IPS DF 6.9 (cell line): ENCODE data around the gene DAP.

ENCODE experiments used
- DNase-seq: peaks from one replicate; pipeline ENCODE4 v3.0.0-alpha.2; 2013; ENCODE audit warnings: low read depth, low spot score
- H3K27ac ChIP-seq: one replicate; pipeline ENCODE4 v1.5.1; 2013; ENCODE audit warnings: low read length, control low read depth
- H3K27me3 ChIP-seq: 2 replicates; pipeline ENCODE4 v1.6.1; 2013; ENCODE audit warnings: mild to moderate bottlenecking, low read length; ENCODE audit not compliant: control insufficient read depth, insufficient read depth
- H3K36me3 ChIP-seq: 2 replicates; pipeline ENCODE4 v1.6.1; 2013; ENCODE audit warnings: low read length; ENCODE audit not compliant: control insufficient read depth, insufficient read depth
- H3K4me1 ChIP-seq: 2 replicates; pipeline ENCODE4 v1.6.1; 2013; ENCODE audit warnings: low read length; ENCODE audit not compliant: control insufficient read depth, insufficient read depth
- H3K4me3 ChIP-seq: 2 replicates; pipeline ENCODE4 v1.5.1; 2013; ENCODE audit warnings: mild to moderate bottlenecking, low read length
- H3K9me3 ChIP-seq: 2 replicates; pipeline ENCODE4 v1.6.1; 2013; ENCODE audit warnings: low read length, inconsistent platforms; ENCODE audit not compliant: control insufficient read depth, insufficient read depth
- WGBS: extraction: QIAGEN DNeasy Blood & Tissue Kit; methylation state at CpG from one replicate; pipeline ENCODE4 v1.1.7; 2013; ENCODE audit warnings: mixed read lengths, missing lambda C conversion rate; ENCODE audit not compliant: insufficient read length, insufficient coverage; 5-methylcytosine and 5-hydroxymethylcytosine counted together

Gene DAP

DNA sequence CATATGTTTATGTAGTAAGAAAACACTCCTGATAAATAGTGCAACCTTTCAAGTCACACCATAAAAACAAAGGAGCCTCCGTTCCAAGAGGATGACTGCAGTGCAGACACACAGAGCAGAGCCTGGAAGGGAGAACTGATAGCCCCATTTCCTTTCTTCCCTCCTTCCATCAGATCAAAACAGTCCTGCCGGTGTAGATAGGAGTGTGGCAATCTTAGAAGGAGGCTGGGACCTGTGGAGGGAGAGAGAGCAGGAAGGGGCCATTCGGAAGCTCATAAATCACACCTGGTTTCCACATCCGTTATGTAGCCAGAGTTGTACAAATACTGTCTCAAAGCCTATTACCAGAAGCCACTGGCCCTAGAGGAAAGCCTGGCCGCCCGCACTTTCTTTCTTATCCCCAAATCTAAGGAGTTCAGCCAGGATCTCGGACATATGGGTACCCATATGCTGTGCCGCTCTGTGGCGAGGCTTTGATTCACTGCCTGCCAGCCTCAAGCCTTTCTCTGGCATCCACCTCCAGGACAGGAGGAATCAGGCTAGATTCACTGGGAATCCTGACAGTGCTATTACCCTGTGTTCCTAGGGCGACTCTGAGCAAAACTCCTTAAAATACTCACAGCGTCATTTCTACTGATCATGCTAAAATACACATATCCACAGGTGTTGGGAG is 26.9 kb downstream of the DAP start:
- H3K27ac ChIP-seq = no peak overlapping the region
- H3K27me3 ChIP-seq = no peaks in the 10 kb centered on the region
- H3K4me1 ChIP-seq = no peaks in the 10 kb centered on the region
- H3K9me3 ChIP-seq = no peaks in the 10 kb centered on the region
- DNase-seq = no peak
- H3K4me3 ChIP-seq = no peak overlapping the region
- H3K36me3 ChIP-seq = no peaks in the 10 kb centered on the region; the same call in 1 of the 2 replicates
- no CpG with 5 or more reads among the region's 11 CpGs for WGBS

DNA sequence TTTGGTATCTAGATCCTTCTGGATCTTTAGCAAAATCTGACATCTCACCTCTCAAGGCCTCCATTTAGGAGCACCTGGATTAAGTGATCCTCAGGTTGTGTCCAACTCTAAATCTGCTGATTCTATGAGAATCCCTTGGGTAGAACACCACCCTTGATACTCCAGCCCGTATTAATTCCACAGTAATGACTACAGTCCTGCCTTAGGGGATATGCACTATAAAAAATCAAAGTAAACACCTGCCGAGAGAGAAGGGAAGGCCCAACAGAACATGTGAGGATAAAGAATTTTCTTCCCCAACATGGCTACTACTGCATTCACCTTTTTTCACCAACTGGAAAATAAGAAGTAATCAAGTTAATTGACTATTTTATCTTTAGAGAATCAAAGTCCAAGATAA is 27.6 kb downstream of the DAP start:
- no peak for DNase-seq
- H3K27ac ChIP-seq = no peak overlapping the region
- H3K9me3 ChIP-seq = no peaks in the 10 kb centered on the region
- no peaks in the 10 kb centered on the region; the same call in 1 of the 2 replicates for H3K36me3 ChIP-seq
- no CpG with 5 or more reads among the region's 2 CpGs for WGBS
- no peak overlapping the region for H3K4me3 ChIP-seq
- no peaks in the 10 kb centered on the region for H3K27me3 ChIP-seq
- H3K4me1 ChIP-seq = no peaks in the 10 kb centered on the region

DNA sequence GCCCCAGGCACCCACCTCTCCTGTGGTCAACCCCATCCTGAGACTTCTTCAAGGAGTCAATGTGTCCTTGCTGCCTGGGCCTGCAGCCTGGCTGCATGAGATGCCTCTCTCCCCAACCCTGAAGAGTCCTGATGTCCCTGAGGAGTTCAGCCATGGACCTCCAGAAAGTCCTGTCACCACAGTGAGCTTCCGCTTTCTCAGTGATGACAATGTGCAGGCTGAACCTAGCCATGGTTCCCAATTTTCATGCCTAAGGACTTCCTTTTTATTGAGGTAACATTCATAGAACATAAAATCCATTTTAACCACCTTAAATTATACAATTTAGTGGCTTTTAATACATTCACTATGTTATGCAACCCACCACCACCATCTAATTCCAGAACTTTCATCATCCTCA is 29.1 kb downstream of the DAP start:
- Histone ChIP-seq H3K4me1 (no peaks in the 10 kb centered on the region), H3K9me3 (no peaks in the 10 kb centered on the region), H3K36me3 (no peaks in the 10 kb centered on the region; the same call in 1 of the 2 replicates), H3K4me3 (no peak overlapping the region), H3K27me3 (no peaks in the 10 kb centered on the region), H3K27ac (no peak overlapping the region)
- DNase-seq = no peak
- no CpG with 5 or more reads among the region's 1 CpG for WGBS

DNA sequence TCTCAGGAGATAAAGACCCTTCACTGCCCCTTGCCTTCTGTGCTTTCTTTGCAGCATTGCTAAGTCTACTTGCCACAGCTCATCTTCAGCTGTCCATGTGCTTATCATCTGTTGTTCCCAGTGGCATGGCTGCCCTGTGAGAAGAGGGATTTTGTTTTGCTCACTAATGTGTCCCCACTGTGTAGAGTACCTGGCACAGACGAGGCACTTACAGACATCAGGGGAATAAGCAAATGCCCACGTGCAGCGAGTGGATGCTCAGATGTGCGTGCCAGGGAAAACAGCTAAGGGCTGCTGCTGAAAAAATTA is 31.0 kb downstream of the DAP start:
- Histone ChIP-seq H3K4me1 (no peaks in the 10 kb centered on the region; the same call in 1 of the 2 replicates), H3K4me3 (no peak overlapping the region), H3K27me3 (no peaks in the 10 kb centered on the region), H3K27ac (no peak overlapping the region), H3K9me3 (no peaks in the 10 kb centered on the region), H3K36me3 (no peaks in the 10 kb centered on the region; the same call in 1 of the 2 replicates)
- DNase-seq = no peak
- no CpG with 5 or more reads among the region's 4 CpGs for WGBS

DNA sequence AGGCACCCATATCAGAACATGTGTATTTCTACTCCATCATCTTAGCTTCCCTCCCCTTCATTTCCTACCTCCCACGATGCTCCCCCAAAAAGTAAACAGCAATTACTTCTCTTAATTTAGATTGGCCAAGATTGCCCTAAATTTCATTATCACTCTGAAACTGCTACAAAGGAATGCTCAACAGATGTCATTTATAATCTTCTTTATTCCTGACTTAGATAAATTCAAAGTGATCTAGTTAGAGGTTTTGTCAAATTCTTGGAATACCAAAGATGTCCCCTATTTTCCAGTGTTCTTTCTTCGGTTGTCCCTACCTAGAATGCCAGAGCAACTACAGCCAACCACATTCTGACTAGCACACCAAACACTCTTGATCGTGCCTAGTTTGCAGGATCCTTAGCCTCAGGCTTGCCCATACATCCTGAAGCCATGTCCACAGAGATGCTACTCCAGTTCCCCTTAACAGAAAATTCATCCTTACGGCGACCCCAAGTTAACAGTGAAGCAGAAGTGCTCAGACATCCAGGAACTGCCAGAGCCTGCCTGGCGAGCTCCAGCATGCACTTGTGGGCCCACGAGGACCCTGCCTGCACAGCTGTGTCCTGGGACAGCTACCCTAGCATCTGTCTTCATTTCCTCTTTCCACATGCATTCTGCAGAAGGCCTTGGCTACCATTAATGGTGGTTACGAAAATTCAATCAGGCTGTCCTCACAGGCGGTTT is 31.6 kb downstream of the DAP start:
- Histone ChIP-seq H3K4me3 (no peak overlapping the region), H3K9me3 (no peaks in the 10 kb centered on the region), H3K36me3 (no peaks in the 10 kb centered on the region; the same call in 1 of the 2 replicates), H3K27me3 (no peaks in the 10 kb centered on the region), H3K4me1 (no peaks in the 10 kb centered on the region; the same call in 1 of the 2 replicates), H3K27ac (no peak overlapping the region)
- DNase-seq = no peak
- no CpG with 5 or more reads among the region's 9 CpGs for WGBS

DNA sequence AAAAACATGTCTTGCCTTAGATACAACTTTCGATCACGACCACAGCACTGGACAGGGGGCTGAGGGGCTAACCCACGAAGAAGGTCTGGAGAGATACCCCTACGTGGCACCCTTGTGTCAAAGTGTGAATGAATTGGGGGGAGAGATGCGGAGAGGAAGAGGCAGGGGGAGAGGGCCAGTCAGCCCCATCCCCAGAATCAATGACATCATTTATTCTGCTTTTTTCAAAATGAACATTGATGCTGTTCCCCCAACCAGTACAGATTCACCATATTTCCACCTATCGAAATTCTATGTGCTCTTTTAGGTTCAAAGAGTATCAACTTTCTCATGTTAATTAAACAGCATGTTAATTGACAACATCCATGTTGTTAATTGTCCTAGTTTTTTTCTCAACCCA is 32.4 kb downstream of the DAP start:
- Histone ChIP-seq H3K9me3 (no peaks in the 10 kb centered on the region), H3K4me3 (no peak overlapping the region), H3K27ac (no peak overlapping the region), H3K4me1 (no peaks in the 10 kb centered on the region; the same call in 1 of the 2 replicates), H3K27me3 (no peaks in the 10 kb centered on the region), H3K36me3 (no peaks in the 10 kb centered on the region; the same call in 1 of the 2 replicates)
- no CpG with 5 or more reads among the region's 6 CpGs for WGBS
- no peak for DNase-seq

DNA sequence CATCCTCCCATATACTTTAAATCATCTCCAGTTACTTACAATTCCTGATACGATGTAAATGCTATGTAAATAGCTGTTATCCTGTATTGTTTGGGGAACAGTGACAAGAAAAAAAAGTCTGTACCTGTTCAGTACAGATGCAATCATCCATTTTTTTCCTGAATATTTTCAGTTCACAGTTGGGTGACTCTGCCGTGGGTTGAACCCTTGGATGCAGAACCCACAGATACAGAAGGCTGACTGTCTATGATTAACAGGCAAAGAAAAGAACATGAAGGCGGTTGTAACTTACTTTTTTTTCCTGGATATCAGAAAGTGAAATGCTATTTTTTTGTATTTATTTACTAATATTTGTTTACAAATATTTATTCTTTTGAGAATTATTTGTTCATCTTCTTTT is 33.2 kb downstream of the DAP start:
- Histone ChIP-seq H3K36me3 (no peaks in the 10 kb centered on the region; the same call in 1 of the 2 replicates), H3K27me3 (no peaks in the 10 kb centered on the region), H3K9me3 (no peaks in the 10 kb centered on the region), H3K4me3 (no peak overlapping the region), H3K4me1 (no peaks in the 10 kb centered on the region; the same call in 1 of the 2 replicates), H3K27ac (no peak overlapping the region)
- no CpG with 5 or more reads among the region's 3 CpGs for WGBS
- no peak for DNase-seq

DNA sequence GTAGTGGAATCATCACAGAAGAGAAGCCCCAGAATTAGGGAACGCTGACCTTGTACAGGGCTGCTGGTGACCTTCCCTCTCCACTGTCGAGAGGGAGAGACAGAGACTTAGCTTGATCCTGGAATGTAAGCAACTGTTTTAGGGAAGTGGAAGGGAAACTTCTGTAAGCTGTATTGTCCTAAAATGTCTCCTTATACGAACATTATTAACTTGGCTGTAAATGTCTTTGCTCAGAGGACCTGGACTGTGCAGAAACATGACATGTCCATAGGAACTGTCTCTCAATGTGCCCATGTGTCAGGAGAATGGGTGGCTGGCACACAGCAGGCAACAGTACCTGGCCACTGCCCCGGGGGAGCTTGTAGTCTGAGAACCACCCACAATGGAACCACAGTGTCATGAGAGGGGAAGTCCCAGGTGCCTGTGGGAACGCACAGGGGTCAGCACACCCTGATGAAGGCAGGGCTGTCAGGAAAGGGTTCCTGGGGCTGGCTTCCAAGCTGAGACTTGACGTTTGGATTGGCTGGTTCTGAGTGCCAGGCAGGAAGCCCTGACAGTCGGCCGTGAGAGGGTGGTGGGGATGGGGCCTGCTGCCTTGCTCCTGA is 34.0 kb downstream of the DAP start:
- no peaks in the 10 kb centered on the region; the same call in 1 of the 2 replicates for H3K4me1 ChIP-seq

DNA sequence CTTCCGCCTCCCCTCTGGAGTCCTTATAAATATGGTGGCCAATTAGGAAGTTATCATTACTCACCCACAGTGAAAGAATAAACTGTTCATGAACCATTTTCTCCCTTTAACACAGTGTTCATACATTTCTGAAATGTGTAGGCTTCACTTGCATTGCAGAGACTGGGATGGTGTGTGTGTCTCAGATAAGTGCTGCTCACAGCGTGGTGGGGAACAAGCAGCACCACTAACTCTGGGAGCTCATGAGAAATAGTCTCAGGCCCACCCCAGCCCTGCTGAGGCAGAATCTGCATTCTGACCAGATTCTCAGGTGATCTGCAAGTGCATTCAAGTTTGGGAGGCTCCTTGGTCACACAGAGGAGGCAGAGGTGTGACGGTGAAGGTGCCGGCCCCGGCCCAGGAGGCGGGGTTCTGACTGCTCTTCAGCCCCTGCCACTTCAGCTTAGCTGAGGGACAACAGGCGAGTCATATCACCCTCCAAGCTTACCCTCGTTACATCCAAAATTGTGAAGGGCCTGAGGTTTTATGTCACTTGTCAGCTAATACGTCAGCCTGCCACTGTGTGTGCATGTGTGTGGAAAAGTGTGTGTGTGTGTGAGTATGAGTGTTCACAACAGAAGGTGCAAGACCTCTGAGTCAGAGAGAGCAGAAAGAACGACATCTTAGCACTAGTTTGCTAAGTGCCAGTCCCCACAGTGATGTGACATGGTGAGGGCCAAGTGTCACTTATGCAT is 34.7 kb downstream of the DAP start:
- no CpG with 5 or more reads among the region's 10 CpGs for WGBS
- no peak overlapping the region for H3K27ac ChIP-seq
- H3K4me1 ChIP-seq = no peaks in the 10 kb centered on the region; the same call in 1 of the 2 replicates

More for the DNA sequence above, 34.0 kb downstream of the DAP start:
- H3K9me3 ChIP-seq = no peaks in the 10 kb centered on the region
- no peaks in the 10 kb centered on the region; the same call in 1 of the 2 replicates for H3K36me3 ChIP-seq
- H3K27me3 ChIP-seq = no peaks in the 10 kb centered on the region
- no peak for DNase-seq
- WGBS = no CpG with 5 or more reads among the region's 8 CpGs
- H3K4me3 ChIP-seq = no peak overlapping the region
- no peak overlapping the region for H3K27ac ChIP-seq

DNA sequence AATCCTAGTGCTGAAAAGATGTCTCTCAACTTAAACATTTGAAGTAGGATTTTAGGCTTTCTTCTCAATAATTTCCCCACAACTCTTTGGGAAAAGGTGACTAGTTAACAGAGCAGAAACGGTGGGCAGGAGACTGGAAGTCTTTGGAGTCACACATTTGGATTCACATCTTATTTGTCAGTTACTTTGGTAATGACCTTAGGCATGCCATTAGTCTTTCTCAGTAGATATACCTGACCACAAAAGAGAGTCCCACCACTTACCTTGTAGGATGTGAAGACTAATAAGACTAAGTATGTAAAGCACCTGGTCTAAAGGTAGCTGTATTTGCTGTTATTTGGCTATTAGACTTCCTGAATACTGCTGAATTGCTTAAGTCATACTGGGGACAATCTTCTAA is 35.4 kb downstream of the DAP start:
- Histone ChIP-seq H3K27me3 (no peaks in the 10 kb centered on the region), H3K4me1 (no peaks in the 10 kb centered on the region; the same call in 1 of the 2 replicates), H3K9me3 (no peaks in the 10 kb centered on the region), H3K36me3 (no peaks in the 10 kb centered on the region; the same call in 1 of the 2 replicates), H3K27ac (no peak overlapping the region), H3K4me3 (no peak overlapping the region)
- no peak for DNase-seq
- no CpG with 5 or more reads among the region's 1 CpG for WGBS

More for the DNA sequence above, 34.7 kb downstream of the DAP start:
- DNase-seq = no peak
- H3K27me3 ChIP-seq = no peaks in the 10 kb centered on the region
- H3K9me3 ChIP-seq = no peaks in the 10 kb centered on the region
- no peak overlapping the region for H3K4me3 ChIP-seq
- H3K36me3 ChIP-seq = no peaks in the 10 kb centered on the region; the same call in 1 of the 2 replicates
